GM18873 (cell line): Measurements from ENCODE around the gene QKI.
"Not testable (repeated sequence)": the region's sequence is repeated elsewhere in the genome, so short reads cannot be mapped to it uniquely, and the experiment has no call there.

Experiments
- ATAC-seq: cut with Tn5 transposase; IDR thresholded peaks from one replicate; pipeline ENCODE4 v1.9.1; 2021; ENCODE audit warnings: mild to moderate bottlenecking, moderate library complexity, moderate number of reproducible peaks; ENCODE audit not compliant: unreplicated experiment, low FRiP score

QKI gene

DNA sequence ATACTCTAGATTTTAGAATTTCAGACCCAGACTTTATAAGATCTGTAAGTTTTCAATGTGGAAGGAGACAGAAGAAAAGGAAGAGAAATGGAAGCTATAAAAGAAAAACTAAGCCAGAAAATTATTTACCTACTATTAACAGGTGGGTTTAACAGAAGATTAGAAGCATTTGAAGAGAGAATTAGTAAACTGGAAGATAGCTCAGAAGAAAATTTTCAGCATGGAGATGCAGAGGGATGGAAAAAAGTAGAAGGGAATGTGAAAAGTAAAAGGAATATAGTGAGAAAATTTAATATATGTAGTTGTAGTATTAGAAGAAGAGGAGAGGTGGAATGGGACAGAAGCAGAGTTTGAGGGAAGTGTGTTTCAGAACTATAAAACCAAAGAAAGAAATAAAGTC is 56.1 kb downstream of the QKI start:
- ATAC-seq, result no peak

DNA sequence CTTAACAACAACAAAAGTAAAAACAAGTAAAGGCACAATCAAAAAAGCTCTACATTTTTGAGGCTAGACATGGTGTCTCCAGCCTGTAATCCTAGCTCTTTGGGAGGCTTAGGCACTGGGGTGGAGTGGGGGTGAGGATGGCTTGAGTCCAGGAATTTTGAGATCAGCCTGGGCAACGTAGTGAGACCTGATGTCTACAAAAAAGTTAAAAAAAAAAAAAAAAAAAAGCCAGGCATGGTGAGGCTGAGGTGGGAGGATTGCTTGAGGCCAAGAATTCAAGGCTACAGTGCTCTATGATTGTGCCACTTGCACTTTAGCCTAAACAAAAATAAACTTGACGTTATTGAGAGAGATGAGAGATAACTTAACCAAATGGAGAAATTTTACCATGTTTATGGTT is 60.1 kb downstream of the QKI start:
- ATAC-seq, result no peak

DNA sequence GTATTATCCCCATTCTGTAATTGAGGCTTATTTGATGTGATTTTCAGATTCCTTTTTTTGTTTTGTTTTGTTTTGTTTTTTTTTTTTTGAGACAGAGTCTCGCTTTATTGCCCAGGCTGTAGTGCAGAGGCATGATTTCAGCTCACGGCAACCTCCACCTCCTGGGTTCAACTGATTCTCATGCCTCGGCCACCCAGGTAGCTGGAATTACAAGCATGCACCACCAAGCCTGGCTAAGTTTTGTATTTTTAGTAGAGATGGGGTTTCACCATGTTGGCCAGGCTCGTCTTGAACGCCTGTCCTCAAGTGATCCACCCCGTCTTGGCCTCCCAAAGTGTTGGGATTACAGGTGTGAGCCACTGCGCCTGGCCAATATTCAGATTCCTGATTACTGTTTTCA is 62.4 kb downstream of the QKI start:
- ATAC-seq, result not testable (repeated sequence)

DNA sequence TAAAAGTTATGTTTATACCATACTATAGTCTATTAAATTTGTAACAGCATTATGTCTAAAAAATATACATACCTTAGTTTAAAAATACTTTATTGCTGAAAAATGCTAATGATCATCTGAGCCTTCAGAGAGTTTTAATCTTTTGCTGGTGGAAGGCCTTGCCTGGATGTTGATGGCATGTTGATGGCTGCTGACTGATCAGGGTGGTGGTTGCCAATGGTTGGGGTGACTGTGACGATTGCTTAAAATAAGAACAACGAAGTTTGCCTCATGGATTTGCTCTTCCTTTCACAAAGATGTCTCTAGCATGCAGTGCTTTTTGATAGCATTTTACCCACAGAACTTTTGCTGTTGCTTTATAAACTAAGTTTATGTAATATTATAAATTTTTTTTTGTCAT is 68.6 kb downstream of the QKI start:
- ATAC-seq, result no peak

DNA sequence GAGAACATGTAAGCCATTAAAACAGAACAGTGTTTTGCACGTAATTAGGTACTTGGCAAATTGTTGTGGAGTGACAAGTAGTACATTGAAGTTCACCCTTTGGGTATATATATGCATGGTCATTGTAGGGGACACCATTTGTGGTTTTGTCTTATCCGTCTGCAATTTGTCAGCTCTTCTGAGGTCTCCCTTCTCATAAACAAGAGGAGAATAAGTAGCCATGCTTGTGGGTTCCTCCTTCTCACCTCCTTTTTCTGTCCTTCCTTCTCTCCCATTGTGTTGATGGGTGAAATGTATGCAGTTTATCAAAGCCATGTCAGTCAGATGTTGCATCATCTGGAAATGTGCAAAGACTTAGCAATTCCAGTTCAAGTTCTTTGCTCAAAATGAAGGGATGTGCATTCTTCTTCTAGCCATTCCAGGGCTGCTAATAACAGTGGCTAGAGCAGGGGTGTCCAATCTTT is 70.9 kb downstream of the QKI start:
- no peak for ATAC-seq

DNA sequence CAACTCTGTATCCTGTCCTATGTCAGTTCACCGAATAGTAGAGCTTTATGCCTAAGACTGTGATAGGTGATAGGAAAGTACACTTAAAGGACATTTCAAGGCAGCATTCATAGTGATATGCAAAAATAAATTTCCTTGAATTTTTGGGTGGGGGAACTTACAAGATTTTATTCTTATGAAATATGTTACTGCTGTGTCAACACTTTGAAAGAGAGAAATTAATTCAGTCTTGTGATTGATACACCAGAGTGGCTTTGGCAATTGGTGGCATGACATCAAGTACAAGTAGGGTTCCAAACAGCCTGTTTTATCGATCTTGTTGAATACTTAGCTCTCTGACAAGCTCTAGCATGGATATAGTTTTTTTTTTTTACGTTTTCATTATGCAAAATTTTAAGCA is 72.3 kb downstream of the QKI start:
- ATAC-seq, result no peak

DNA sequence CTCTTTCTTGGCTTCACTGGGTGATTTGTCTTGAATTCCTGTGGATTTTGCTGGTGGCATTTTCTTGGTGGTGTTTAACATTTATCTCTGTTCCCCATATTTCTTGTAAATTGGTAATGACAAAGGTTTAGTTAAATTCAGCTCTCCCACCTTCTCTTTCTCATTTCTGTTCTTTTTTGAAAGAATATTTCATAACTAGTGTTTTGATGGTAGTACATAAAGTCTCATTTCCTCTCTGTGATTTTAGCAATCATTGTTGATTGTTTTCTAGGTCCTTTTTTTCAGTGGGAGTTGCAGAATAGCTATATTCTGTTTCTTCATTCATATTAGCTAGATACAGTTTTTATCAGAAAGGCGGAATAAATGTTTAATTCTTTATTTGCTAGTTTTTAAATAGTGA is 73.1 kb downstream of the QKI start:
- ATAC-seq, result no peak

DNA sequence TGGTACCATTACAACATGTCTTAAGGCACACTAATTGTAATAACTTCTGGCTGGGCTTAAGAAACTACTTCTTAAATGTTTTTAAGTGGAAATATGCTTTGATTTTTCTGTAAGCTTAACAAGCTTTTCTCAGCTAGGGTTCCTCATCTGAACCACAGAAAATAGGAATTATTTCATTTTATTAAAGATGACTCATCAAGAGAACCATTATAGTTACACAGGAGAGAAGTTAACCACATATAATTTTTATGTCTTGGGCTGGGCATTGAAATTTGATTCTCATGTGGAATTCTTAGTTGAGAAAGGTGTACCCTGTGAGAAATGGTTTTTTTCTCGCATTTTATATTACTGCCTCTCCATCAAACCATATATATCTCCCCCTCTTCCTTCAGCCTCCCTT is 75.1 kb downstream of the QKI start:
- ATAC-seq, result no peak

DNA sequence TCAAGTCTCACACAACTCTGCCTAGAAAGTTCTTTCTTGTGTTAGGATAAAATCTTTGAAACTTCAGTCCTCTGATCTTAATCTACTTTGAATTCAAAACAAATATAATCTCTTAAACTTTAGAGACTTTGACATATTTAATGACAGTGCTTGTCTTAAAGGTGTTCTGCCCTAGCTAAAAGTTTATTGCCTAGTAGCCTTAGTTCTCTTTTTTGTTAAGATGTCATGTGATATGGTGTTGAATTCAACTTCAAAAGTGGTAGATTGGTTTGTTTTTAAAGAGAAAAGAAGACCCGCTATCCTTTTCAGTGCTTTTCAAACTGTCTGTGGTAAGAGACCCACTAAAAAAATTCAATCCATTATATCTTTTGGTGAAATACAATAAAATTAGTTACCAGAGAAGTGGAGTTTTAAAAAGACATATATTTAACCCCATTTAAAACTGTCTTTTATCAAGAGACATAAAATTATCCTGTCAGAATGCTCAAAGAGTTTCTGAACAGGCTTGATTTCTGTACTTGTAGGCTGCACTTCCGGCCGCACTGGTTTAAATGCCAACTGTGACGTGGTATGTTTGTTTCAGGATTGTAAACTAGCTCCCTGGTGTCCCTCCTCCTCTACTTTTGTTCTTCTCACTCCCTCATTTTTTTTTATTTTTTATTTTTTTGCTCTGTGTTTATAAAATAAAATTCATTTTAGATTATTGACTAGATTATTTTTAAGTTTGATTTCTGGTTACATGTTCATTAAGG is 76.5 kb downstream of the QKI start:
- no peak for ATAC-seq

DNA sequence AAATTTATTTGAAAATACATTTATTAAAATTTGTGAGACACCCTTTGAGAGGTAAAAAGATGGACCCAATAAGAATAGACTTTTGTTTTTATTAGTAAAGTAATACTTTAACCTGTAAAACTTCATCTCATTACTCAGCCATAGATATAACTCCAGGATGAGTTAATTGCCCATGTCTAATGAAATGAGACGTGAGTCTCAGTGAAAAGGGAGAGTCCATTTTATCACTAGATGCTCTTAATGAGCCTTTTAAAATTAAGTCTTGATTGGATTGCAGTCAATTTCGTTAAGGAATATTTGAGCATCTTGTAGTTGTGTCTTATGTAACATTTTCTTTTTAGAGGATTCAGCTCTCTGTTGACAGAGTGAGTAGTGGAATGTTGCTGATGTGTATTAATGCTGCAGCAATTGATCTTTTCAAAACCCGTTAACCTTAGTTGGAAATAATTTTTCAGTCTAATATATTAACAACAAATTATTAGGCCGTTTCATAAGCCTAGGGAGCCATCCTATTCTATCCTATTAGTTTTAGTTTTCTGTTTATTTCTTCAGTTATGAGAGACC is 77.3 kb downstream of the QKI start:
- no peak for ATAC-seq

DNA sequence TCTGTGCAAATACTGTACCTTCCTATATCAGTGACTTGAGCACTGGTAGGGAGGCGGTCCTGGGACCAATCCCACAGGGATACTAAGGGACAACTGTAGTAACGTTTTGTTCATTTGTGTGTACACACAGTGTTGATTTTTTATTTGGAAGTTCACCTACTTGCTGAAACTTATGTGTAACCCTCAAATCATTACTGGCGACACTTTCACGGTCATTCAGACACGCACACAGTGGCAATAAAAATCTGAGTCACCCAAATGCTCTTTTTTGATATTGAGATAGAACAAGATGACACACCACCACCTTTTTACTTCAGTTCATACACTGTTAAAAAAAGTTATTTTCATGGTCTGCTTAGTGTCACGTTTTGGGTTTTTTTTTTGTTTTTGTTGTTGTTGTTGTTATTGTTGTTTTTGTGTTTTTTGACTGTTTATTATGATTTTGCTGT is 79.8 kb downstream of the QKI start:
- ATAC-seq, result no peak

DNA sequence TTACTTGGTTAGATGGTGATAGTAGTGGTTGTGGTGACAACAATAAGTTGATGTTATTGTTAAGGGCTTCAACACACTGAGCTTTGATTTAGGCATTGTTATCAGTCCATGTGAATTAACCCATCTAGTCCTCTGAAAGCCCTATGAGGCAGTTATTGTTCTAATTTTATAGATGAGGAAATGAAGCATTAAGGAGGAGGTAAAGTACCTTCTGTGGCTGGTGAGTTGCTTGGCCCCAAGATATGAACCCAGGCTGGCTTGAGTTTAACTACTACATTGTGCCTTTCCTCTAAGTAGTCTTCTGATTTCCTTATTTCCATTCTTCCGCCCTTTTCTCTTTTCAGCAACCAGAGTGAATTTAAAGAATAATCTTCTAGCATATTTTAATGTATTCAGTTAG is 81.7 kb downstream of the QKI start:
- no peak for ATAC-seq

DNA sequence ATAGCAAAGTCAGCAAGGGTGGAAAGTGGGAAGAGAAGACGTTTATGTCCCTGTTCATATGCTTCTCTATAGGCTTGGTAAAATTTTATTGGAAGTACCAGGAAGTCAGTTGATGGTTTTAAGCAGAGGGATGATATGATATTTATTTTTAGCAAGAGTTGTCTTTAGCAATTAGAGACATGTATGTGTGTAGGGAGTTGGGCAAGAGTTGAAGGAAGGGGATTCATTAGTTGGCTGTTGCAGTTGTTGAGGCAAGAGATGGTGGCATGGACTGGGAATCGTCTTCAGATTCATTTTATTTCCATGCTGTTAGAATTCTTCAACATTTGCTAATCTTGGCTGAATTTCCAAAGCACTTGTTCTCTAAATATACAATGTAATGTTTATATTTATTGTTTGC is 85.6 kb downstream of the QKI start:
- no peak for ATAC-seq

DNA sequence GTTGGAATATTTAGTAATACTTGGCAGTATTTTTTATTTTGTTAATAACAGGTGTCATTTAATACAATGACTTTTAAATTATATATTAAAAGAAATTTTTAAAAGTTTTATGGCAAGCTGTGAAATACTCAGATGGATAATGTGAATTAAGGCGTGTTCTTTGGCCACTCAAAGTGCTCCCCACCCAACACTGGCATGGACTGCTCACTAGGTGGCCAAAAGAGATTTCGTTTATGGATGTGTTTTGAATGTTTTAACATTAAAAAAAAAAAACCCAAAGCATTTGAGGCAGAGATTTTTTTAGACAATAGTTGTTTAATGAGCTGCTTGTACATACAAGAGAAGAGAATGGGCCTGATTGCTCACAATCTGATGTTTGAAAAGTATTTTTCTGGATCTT is 86.5 kb downstream of the QKI start:
- no peak for ATAC-seq

DNA sequence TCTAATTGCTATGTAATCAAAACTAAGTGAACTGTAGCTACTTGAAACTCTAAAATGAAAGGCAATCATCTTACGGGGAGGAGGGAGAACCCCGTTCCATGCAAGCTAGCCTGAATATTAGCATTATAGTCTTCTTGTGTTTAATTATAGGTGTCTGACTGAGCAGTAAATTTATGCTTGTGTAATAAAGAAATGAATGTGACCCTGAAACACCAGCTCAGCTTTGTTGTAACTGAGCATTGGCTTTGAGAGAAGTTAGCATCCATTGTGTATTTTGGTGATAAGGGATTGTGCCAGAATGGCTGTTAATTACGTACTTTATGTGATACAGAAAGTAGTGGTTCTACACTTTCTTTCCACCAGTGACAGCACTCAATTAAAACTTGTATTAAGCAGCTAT is 86.9 kb downstream of the QKI start:
- ATAC-seq, result no peak

DNA sequence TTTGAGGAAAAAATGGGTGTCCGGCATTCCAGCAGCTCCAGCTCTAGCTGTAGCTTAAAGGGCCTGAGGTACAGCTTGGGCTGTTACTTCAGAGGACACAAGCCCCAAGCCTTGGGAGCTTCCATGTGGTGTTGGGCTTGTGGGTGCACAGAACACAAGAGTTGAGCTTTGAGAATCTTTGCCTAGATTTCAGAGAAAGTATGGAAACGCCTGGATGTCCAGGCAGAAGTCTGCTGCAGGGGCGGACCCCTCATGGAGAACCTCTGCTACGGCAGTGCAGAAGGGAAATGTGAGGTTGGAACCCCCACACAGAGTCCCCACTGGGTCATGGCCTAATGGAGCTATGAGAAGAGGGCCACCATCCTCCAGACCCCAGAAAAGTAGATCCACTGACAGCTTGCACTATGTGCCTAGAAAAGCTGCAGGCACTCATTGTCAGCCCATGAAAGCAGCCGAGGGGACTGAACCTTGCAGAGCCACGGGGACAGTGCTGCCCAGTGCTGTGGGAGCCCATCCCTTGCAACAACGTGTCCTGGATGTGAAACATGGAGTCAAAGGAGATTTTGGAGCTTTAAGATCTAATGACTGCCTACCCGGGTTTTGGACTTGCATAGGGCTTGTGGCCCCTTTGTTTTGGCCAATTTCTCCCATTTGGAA is 90.6 kb downstream of the QKI start:
- ATAC-seq, result no peak

DNA sequence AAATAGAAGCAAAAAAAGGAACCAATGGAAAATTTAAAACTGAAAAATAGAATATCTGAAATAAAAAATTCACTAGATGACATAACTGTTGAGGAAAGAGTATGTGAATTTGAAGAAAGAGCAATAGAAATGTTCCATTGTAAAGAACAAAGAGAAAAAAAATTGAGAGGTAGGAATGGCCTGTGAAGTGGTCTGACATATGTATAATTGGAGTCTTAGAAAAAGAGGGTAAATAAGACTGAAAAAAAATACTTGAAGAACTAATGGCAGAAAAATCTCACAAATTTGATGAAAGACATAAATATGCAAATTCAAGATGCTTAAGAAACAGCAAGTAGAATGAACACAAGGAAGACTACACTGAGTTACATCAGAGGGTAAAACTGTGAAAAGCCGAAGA is 93.4 kb downstream of the QKI start:
- ATAC-seq, result no peak

DNA sequence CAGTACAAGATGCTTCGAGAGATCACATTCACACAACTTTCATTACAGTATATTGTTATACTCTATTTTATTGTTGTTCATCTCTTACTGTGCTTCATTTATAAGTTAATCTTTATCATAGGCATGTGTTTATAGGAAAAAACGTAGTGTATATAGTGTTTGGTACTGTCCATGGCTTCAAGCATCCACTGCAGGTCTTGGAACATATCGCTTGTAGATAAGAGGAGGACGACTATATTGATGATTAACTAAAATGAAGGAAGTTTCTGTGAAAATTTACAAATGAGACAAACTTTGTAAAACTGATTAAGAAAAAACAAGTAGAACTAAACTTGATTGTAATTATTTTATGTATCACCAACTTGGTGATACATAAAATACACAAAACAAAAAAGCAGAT is 98.5 kb downstream of the QKI start:
- ATAC-seq, result no peak

DNA sequence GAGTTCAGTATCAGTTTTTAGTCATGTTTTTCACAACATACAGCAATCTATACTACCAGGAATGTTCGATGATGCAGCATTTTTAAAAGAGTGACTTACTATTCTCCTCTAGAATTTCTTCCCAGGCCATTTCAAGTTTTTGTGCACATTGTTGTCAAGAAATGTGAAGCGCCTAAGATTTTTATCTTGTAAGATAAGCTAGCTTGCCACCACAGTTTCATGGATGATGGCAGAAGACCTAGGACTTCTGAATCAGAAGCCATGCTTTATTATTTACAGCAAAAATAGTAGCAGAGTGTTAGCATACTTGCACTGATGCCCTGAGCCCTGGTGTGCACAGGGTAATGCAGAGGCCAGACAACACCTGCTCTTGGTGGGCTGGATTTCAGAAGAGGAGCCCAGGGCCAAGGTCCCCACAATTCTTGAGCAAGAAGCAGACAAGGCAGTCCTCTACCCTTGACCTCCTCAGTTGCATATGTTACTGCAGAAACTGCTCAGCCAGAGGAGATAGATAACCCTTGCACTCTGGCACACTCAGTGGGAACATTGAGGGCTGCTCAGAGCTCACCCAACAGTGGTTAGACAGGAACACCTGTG is 99.2 kb downstream of the QKI start:
- ATAC-seq, result no peak

DNA sequence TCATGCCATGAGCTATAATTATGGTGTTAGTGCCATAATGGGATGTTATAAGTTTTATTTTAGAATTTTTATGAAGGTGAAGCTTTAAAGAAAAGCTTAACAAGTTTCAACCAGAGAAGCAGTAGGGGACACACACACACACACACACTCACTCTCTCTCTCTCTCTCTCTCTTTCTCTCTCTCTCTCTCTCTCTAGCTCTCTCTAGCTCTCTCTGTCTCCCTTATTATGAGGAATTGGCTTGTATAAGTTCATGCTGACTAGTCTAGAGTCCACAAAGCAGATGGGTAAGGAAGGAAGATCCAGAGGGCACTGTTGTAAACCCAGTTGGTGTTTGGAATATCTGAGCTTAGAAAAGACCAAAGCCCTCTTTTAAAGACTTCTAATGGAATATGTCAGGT is 102.4 kb downstream of the QKI start:
- ATAC-seq, result no peak

DNA sequence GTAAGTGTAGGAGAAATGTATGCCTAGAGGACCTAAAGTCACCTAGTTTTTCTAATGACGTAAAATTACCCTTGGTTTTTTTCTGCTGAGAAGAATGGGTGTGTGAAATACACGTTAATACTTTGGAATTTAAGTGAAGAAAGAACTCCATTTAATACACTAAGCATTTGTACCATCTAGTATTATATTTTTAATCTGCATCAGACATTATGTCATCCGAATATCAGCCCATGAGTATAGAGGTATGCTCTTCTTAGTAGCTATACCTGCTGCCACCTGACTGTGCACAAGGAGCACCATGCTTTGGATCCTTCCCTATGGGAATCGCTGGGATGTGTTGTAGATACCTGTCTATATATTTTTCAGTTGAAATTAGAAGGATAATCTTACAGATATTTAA is 106.4 kb downstream of the QKI start:
- no peak for ATAC-seq

DNA sequence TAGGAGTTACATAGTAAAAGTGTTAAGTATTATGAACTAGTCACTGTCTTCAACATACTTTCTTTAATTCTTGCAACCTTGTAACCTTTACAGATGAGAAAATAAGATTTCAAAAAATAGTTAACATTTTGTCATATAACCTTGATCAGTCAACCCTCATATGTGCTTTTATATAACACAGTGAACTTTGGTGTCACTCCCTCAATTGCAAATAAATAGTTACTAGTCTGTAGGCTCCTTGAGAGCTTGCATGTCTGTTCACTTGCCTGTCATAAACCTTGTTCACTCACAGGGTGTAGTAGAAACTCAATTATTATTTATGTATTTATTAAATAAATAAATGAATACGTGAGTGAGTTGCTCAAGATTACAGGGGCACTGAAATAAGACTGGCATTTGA is 107.5 kb downstream of the QKI start:
- ATAC-seq, result no peak
